ENCODE measurements around the gene RALB. TPM values are rescaled to one million over a fixed set of nuclear protein-coding genes. Genes with fewer than 3 reads are reported as not detected.

RALB gene
- total RNA-seq, 1 donor from 2014 or later = 65.9 TPM

GRCh38 chr2:120342446-120342845 is 89.8 kb downstream of the RALB start:
- DNase-seq (no peak), ATAC-seq (no peak)
- Histone ChIP-seq H3K4me3 (no peak overlapping the region), H3K9me3 (no peaks in the 10 kb centered on the region), H3K27ac (no peak overlapping the region), H3K27me3 (peaks cover 58% of the 10 kb centered on the region), H3K36me3 (no peaks in the 10 kb centered on the region), H3K4me1 (peaks cover 22% of the 10 kb centered on the region)
- no peak for TF ChIP-seq CTCF (IDR thresholded peaks at IDR 0.05)
- intact Hi-C loops (cut with DNase I) = loop anchor here (5.0 kb wide), 2 partner anchors 210 to 340 kb away; no protein-coding TSS in a partner anchor

GRCh38 chr2:120343100-120343432 is 90.4 kb downstream of the RALB start:
- no peak for TF ChIP-seq CTCF (IDR thresholded peaks at IDR 0.05)
- Histone ChIP-seq H3K27ac (no peak overlapping the region), H3K27me3 (peaks cover 58% of the 10 kb centered on the region), H3K4me3 (no peak overlapping the region), H3K9me3 (no peaks in the 10 kb centered on the region), H3K36me3 (no peaks in the 10 kb centered on the region), H3K4me1 (peaks cover 28% of the 10 kb centered on the region)
- no peak for ATAC-seq
- intact Hi-C loops (cut with DNase I) = loop anchor here (5.0 kb wide), 2 partner anchors 209 to 339 kb away; no protein-coding TSS in a partner anchor
- DNase-seq = no peak

GRCh38 chr2:120343433-120344105 is 90.9 kb downstream of the RALB start:
- H3K27me3 ChIP-seq = peaks cover 58% of the 10 kb centered on the region
- DNase-seq (peak; percentile 90), ATAC-seq (peak; percentile 81)
- intact Hi-C loops (cut with DNase I) = loop anchor here (5.0 kb wide), 2 partner anchors 209 to 339 kb away; no protein-coding TSS in a partner anchor
- H3K27ac ChIP-seq = no peak overlapping the region
- H3K36me3 ChIP-seq = no peaks in the 10 kb centered on the region
- H3K4me1 ChIP-seq = peaks cover 28% of the 10 kb centered on the region
- TF ChIP-seq CTCF (IDR thresholded peaks at IDR 0.05) = peak; percentile 81
- peak overlapping the region; percentile 52 for H3K4me3 ChIP-seq
- no peaks in the 10 kb centered on the region for H3K9me3 ChIP-seq

Other genes with a start within 250 kb of the RALB start
- gene EPB41L5, start 239.8 kb upstream of the RALB start, total RNA-seq = 85.5 TPM
- gene TMEM185B, start 29.5 kb upstream of the RALB start, total RNA-seq = 26.6 TPM
- 12.3 TPM for gene INHBB, start 93.3 kb downstream of the RALB start, total RNA-seq

Measured in upper lobe of right lung (tissue), 1 donor.